Adrenal gland (tissue), 12 donors: ENCODE measurements around the gene CPVL. TPM values are rescaled to one million over a fixed set of nuclear protein-coding genes. Genes with fewer than 3 reads are reported as not detected.

Experiments used
- DNase-seq, 7 donors: peaks; one replicate each; pipeline ENCODE4 v3.0.0-alpha.2; 2019 to 2020
- H3K27ac ChIP-seq, 5 donors: fragments of 200-600 bp; sonication (generic) in 4 of 5; 1 replicate in 3 of 5; 2 replicates in 2 of 5; pipeline versions ENCODE4 v1.5.1 to v1.8.0; 2016 to 2020; ENCODE audit warnings: mild to moderate bottlenecking in 1 of 5
- H3K27me3 ChIP-seq: fragments of 200-600 bp; 2 replicates; pipeline ENCODE4 v1.8.0; 2021
- H3K36me3 ChIP-seq, 2 donors: fragments of 200-600 bp; replicated peaks in 1 of 2; 1 replicate in 1 of 2; 2 replicates in 1 of 2; pipeline versions ENCODE4 v1.5.1 to v1.8.0; 2018 to 2022
- H3K4me1 ChIP-seq, 2 donors: fragments of 200-600 bp; replicated peaks in 1 of 2; 1 replicate in 1 of 2; 2 replicates in 1 of 2; pipeline versions ENCODE4 v1.5.1 to v1.8.0; 2018 to 2021
- H3K4me3 ChIP-seq, 4 donors: fragments of 200-600 bp; sonication (generic) in 3 of 4; one replicate each; pipeline ENCODE4 v1.5.1; 2016 to 2018
- H3K9me3 ChIP-seq, 3 donors: fragments of 200-600 bp; sonication (generic) in 1 of 3; replicated peaks in 1 of 3; 1 replicate in 2 of 3; 2 replicates in 1 of 3; pipeline versions ENCODE4 v1.5.1 to v1.8.0; 2016 to 2021
- CTCF ChIP-seq, 6 experiments: fragments of 450-650 bp in 4 of 6; fragments of 200-600 bp in 2 of 6; sonication (generic) in 1 of 6; IDR thresholded peaks; 1 replicate in 5 of 6; 2 replicates in 1 of 6; pipeline versions ENCODE4 v1.5.1 to v1.8.0; 2016 to 2021; ENCODE audit warnings: antibody characterized with exemption in 6 of 6, mild to moderate bottlenecking in 2 of 6, moderate library complexity in 1 of 6
- POLR2A ChIP-seq, 2 donors: fragments of 450-650 bp; IDR thresholded peaks; one replicate each; pipeline ENCODE4 v1.6.1; 2017; ENCODE audit warnings: antibody characterized with exemption in 2 of 2, mild to moderate bottlenecking in 2 of 2, moderate library complexity in 1 of 2
- WGBS, 4 donors: extraction: QIAGEN DNeasy Blood & Tissue Kit in 2 of 4; methylation state at CpG; one replicate each; pipeline versions ENCODE4 v1.1.5 to v1.1.7; 2013 to 2017; 5-methylcytosine and 5-hydroxymethylcytosine counted together
- intact Hi-C, 2 donors: fragments of 100-400 bp; cut with DNase I; formaldehyde crosslinking; loops; one replicate each; pipeline versions ENCODE4 v1.14.1 to v1.15.0; 2022 to 2023
- polyA plus RNA-seq, 3 donors: library from polyadenylated mRNA; stranded (reverse); fragments of 200-250 nt in 2 of 3; fragments of 350-450 nt in 1 of 3; fragmentation: Illumina TruSeq in 1 of 3; extraction: RNeasy Lipid Tissue Mini Kit (QIAGEN cat#74804) in 1 of 3; gene quantifications; one replicate each; pipeline ENCODE4 v1.2.3, GENCODE V29; 2013 to 2014
- total RNA-seq, 9 donors: library from RNA; depleted of rRNA in 4 of 9; stranded (reverse); fragments of >200 nt in 4 of 9; fragments of 120-200 nt in 1 of 9; fragmentation: NEBNext Ultra II Directional in 1 of 9; extraction: Animal tissue kit (Norgen Biotek cat#: 25700) in 1 of 9; gene quantifications; one replicate each; pipeline versions ENCODE4 v1.1.0 to v1.2.4, GENCODE V29; 2013 to 2023
- donor health status: healthy with polysubstance abuse.
- donor health status: Bipolar disorder and iron deficiency.
- donor health status: DM: yes; HTN: yes; CAD: no.
- donor health status: DM: no; HTN: no; CAD: no.
- donor health status: DM: no; HTN: no; CAD: no.
- donor health status: DM: yes; HTN: yes; CAD: no.

The CPVL gene
- total and polyA plus RNA-seq, 12 donors, result 3.2 to 61.7 (median 32.7) TPM

GRCh38 chr7:28998105-28998504 is 148.2 kb downstream of the CPVL start:
- TF ChIP-seq POLR2A (IDR thresholded peaks at IDR 0.05) (no peak), CTCF (IDR thresholded peaks at IDR 0.05) (no peak)
- Histone ChIP-seq H3K4me1 (peaks cover 0 to 16% of the 10 kb centered on the region in 2 donors), H3K27ac (peak overlapping the region in 1 of 5 donors; percentile 49), H3K9me3 (no peaks in the 10 kb centered on the region), H3K36me3 (no peaks in the 10 kb centered on the region), H3K27me3 (no peaks in the 10 kb centered on the region), H3K4me3 (no peak overlapping the region)
- WGBS, 4 donors, result 42 to 57% (median 50%) methylated on average over 4 of the region's 4 CpGs
- peak in 4 of 7 donors; percentile 15 to 62 (median 24) for DNase-seq
- intact Hi-C loops, result no loop called here

GRCh38 chr7:28996836-28997235 is 149.5 kb downstream of the CPVL start:
- H3K9me3 ChIP-seq, result no peaks in the 10 kb centered on the region
- peak in 4 of 7 donors; percentile 14 to 58 (median 26) for DNase-seq
- H3K27ac ChIP-seq, result peak overlapping the region in 1 of 5 donors; percentile 49
- intact Hi-C loops, result no loop called here
- no peak overlapping the region for H3K4me3 ChIP-seq
- no peaks in the 10 kb centered on the region for H3K27me3 ChIP-seq
- TF ChIP-seq POLR2A (IDR thresholded peaks at IDR 0.05), result no peak
- WGBS, 4 donors, result 72 to 75% (median 74%) methylated on average over 6 of the region's 6 CpGs
- H3K4me1 ChIP-seq, result peaks cover 0 to 16% of the 10 kb centered on the region in 2 donors
- no peaks in the 10 kb centered on the region for H3K36me3 ChIP-seq

GRCh38 chr7:28993371-28993770 is 153.0 kb downstream of the CPVL start:
- WGBS, 4 donors, result 62 to 87% (median 84%) methylated on average over 4 of the region's 4 CpGs
- no peaks in the 10 kb centered on the region for H3K9me3 ChIP-seq

GRCh38 chr7:28992798-28993197 is 153.5 kb downstream of the CPVL start:
- no peak for DNase-seq
- no peaks in the 10 kb centered on the region for H3K9me3 ChIP-seq
- H3K27me3 ChIP-seq, result no peaks in the 10 kb centered on the region
- no peaks in the 10 kb centered on the region for H3K36me3 ChIP-seq
- intact Hi-C loops, result no loop called here
- no peak for TF ChIP-seq POLR2A (IDR thresholded peaks at IDR 0.05)
- no peak for TF ChIP-seq CTCF (IDR thresholded peaks at IDR 0.05)
- peaks cover 0 to 6% of the 10 kb centered on the region in 2 donors for H3K4me1 ChIP-seq
- no peak overlapping the region for H3K27ac ChIP-seq
- WGBS, 4 donors, result 30 to 80% (median 71%) methylated on average over 1 of the region's 1 CpG
- no peak overlapping the region for H3K4me3 ChIP-seq

More at GRCh38 chr7:28993371-28993770, 153.0 kb downstream of the CPVL start:
- H3K36me3 ChIP-seq, result no peaks in the 10 kb centered on the region
- H3K27ac ChIP-seq, result no peak overlapping the region
- H3K4me1 ChIP-seq, result peaks cover 0 to 12% of the 10 kb centered on the region in 2 donors
- no peaks in the 10 kb centered on the region for H3K27me3 ChIP-seq
- intact Hi-C loops, result no loop called here
- DNase-seq, result no peak
- no peak overlapping the region for H3K4me3 ChIP-seq
- TF ChIP-seq POLR2A (IDR thresholded peaks at IDR 0.05) (no peak), CTCF (IDR thresholded peaks at IDR 0.05) (no peak)
